H9 (cell line): ENCODE results near the gene ZCWPW1. TPM values are rescaled to one million over a fixed set of nuclear protein-coding genes. Genes with fewer than 3 reads are reported as not detected.

Source experiments
- DNase-seq: peaks from one replicate; pipeline ENCODE4 v3.0.0-alpha.2; 2017
- H2AFZ ChIP-seq: one replicate; pipeline ENCODE4 v1.6.1; 2013; ENCODE audit warnings: mild to moderate bottlenecking, low read length, control low read depth, moderate library complexity
- H2AK5ac ChIP-seq: 2 replicates; pipeline ENCODE4 v1.6.1; 2013; ENCODE audit warnings: low read length, control low read depth, mixed read lengths; ENCODE audit not compliant: insufficient read length
- H2BK120ac ChIP-seq: one replicate; pipeline ENCODE4 v1.6.1; 2013; ENCODE audit warnings: low read depth, mild to moderate bottlenecking, low read length, control low read depth, inconsistent platforms; ENCODE audit not compliant: poor library complexity, severe bottlenecking
- H2BK12ac ChIP-seq: 2 replicates; pipeline ENCODE4 v1.6.1; 2013; ENCODE audit warnings: low read length, control low read depth, mixed read lengths, low read depth; ENCODE audit not compliant: insufficient read length
- H2BK15ac ChIP-seq: 2 replicates; pipeline ENCODE4 v1.6.1; 2013; ENCODE audit warnings: low read depth, low read length, control low read depth
- H2BK20ac ChIP-seq: one replicate; pipeline ENCODE4 v1.6.1; 2013; ENCODE audit warnings: low read depth, mild to moderate bottlenecking, low read length, control low read depth, inconsistent platforms; ENCODE audit not compliant: poor library complexity, severe bottlenecking
- H2BK5ac ChIP-seq: 2 replicates; pipeline ENCODE4 v1.6.1; 2013; ENCODE audit warnings: low read length, control low read depth, mixed read lengths; ENCODE audit not compliant: insufficient read length
- H3K14ac ChIP-seq: 2 replicates; pipeline ENCODE4 v1.6.1; 2013; ENCODE audit warnings: low read length, control low read depth; ENCODE audit not compliant: insufficient read depth
- H3K18ac ChIP-seq: 2 replicates; pipeline ENCODE4 v1.6.1; 2013; ENCODE audit warnings: low read depth, mild to moderate bottlenecking, mixed read lengths, low read length, control low read depth; ENCODE audit not compliant: insufficient read length
- H3K23ac ChIP-seq: 2 replicates; pipeline ENCODE4 v1.6.1; 2013; ENCODE audit warnings: low read length, control low read depth, mixed read lengths, low read depth; ENCODE audit not compliant: insufficient read length
- H3K23me2 ChIP-seq: 2 replicates; pipeline ENCODE4 v1.6.1; 2013; ENCODE audit warnings: low read depth, mild to moderate bottlenecking, mixed read lengths, low read length, control low read depth; ENCODE audit not compliant: insufficient read length, poor library complexity, severe bottlenecking
- H3K27ac ChIP-seq: 2 replicates; pipeline ENCODE4 v1.5.1; 2013; ENCODE audit warnings: low read length, control low read depth, mixed read lengths, low read depth; ENCODE audit not compliant: insufficient read length
- H3K27me3 ChIP-seq: 2 replicates; pipeline ENCODE4 v1.6.1; 2013; ENCODE audit warnings: low read length, control low read depth, inconsistent platforms; ENCODE audit not compliant: insufficient read depth
- H3K4ac ChIP-seq: 2 replicates; pipeline ENCODE4 v1.6.1; 2013; ENCODE audit warnings: low read depth, mild to moderate bottlenecking, control low read depth, inconsistent platforms, low read length, moderate library complexity
- H3K4me1 ChIP-seq: 2 replicates; pipeline ENCODE4 v1.6.1; 2013; ENCODE audit warnings: low read length, control low read depth, inconsistent platforms; ENCODE audit not compliant: insufficient read depth
- H3K4me2 ChIP-seq: 2 replicates; pipeline ENCODE4 v1.6.1; 2013; ENCODE audit warnings: low read length, control low read depth, mixed read lengths; ENCODE audit not compliant: insufficient read length, insufficient read depth
- H3K56ac ChIP-seq: 2 replicates; pipeline ENCODE4 v1.6.1; 2013; ENCODE audit warnings: low read depth, mild to moderate bottlenecking, mixed read lengths, low read length, control low read depth; ENCODE audit not compliant: insufficient read length
- H3K79me1 ChIP-seq: 2 replicates; pipeline ENCODE4 v1.6.1; 2013; ENCODE audit warnings: low read depth, mild to moderate bottlenecking, moderate library complexity, low read length, control low read depth, inconsistent platforms; ENCODE audit not compliant: insufficient read depth, poor library complexity, severe bottlenecking
- H3K79me2 ChIP-seq: 2 replicates; pipeline ENCODE4 v1.6.1; 2013; ENCODE audit warnings: low read length, control low read depth, inconsistent platforms; ENCODE audit not compliant: insufficient read depth
- H3K9ac ChIP-seq: 2 replicates; pipeline ENCODE4 v1.6.1; 2013; ENCODE audit warnings: low read length, control low read depth, mixed read lengths; ENCODE audit not compliant: insufficient read length; ENCODE audit errors: extremely low read depth
- H3K9me3 ChIP-seq: one replicate; pipeline ENCODE4 v1.6.1; 2013; ENCODE audit warnings: low read depth, low read length, inconsistent platforms; ENCODE audit not compliant: control insufficient read depth
- H3T11ph ChIP-seq: one replicate; pipeline ENCODE4 v1.6.1; 2013; ENCODE audit warnings: mild to moderate bottlenecking, low read length, control low read depth, inconsistent platforms
- H4K20me1 ChIP-seq: one replicate; pipeline ENCODE4 v1.6.1; 2013; ENCODE audit not compliant: control insufficient read depth, insufficient read length, insufficient read depth
- H4K5ac ChIP-seq: 2 replicates; pipeline ENCODE4 v1.6.1; 2013; ENCODE audit warnings: low read depth, mild to moderate bottlenecking, mixed read lengths, low read length, control low read depth; ENCODE audit not compliant: insufficient read length
- H4K8ac ChIP-seq: replicated peaks from 2 replicates; pipeline ENCODE4 v1.6.1; 2013; ENCODE audit warnings: low read length, control low read depth, mixed read lengths, low read depth; ENCODE audit not compliant: insufficient read length
- H4K91ac ChIP-seq: 2 replicates; pipeline ENCODE4 v1.6.1; 2013; ENCODE audit warnings: low read depth, mild to moderate bottlenecking, moderate library complexity, mixed read lengths, low read length, control low read depth; ENCODE audit not compliant: insufficient read length
- H3K27ac Mint-ChIP-seq, 3 experiments: 2 replicates in 2 of 3; 3 replicates in 1 of 3; pipeline ENCODE4 v1.8.0; 2020 to 2021; ENCODE audit warnings: mixed read lengths in 3 of 3, mild to moderate bottlenecking in 1 of 3, moderate library complexity in 1 of 3
- H3K27me3 Mint-ChIP-seq: 2 replicates; pipeline ENCODE4 v1.8.0; 2021; ENCODE audit warnings: low read depth, mild to moderate bottlenecking, moderate library complexity, mixed read lengths
- H3K36me3 Mint-ChIP-seq, 3 experiments: 2 replicates in 2 of 3; 3 replicates in 1 of 3; pipeline ENCODE4 v1.8.0; 2020 to 2021; ENCODE audit warnings: low read depth in 3 of 3, mixed read lengths in 3 of 3; ENCODE audit not compliant: insufficient read depth in 1 of 3
- H3K4me1 Mint-ChIP-seq, 2 experiments: 2 replicates each; pipeline ENCODE4 v1.8.0; 2020; ENCODE audit warnings: mixed read lengths in 2 of 2
- H3K4me3 Mint-ChIP-seq, 2 experiments: 2 replicates in 1 of 2; 3 replicates in 1 of 2; pipeline ENCODE4 v1.8.0; 2020 to 2021; ENCODE audit warnings: mild to moderate bottlenecking in 2 of 2, mixed read lengths in 2 of 2, moderate library complexity in 1 of 2
- H3K9me3 Mint-ChIP-seq, 2 experiments: 2 replicates in 1 of 2; 3 replicates in 1 of 2; pipeline ENCODE4 v1.8.0; 2020; ENCODE audit warnings: mild to moderate bottlenecking in 2 of 2, mixed read lengths in 2 of 2, moderate library complexity in 1 of 2
- CTCF ChIP-seq: fragments of 200-600 bp; sonication (generic); conservative IDR thresholded peaks from 3 replicates; pipeline ENCODE4 v1.8.0; 2021; ENCODE audit warnings: antibody characterized with exemption, mild to moderate bottlenecking
- WGBS: extraction: QIAGEN DNeasy Blood & Tissue Kit; methylation state at CpG from one replicate; pipeline ENCODE4 v1.1.7; 2013; ENCODE audit warnings: missing lambda C conversion rate, low lambda C conversion rate, mixed read lengths; ENCODE audit not compliant: insufficient read length; ENCODE audit errors: extremely low coverage; 5-methylcytosine and 5-hydroxymethylcytosine counted together
- total RNA-seq: library from RNA; stranded (reverse); gene quantifications from 2 replicates; pipeline ENCODE4 v1.2.1, GENCODE V29; 2021

Gene ZCWPW1
- total RNA-seq, 1 experiment from 2014 or later, result 1.1 TPM

- Histone ChIP-seq H3K23ac (no peak overlapping the region), H3K79me2 (no peaks in the 10 kb centered on the region), H4K8ac (no peak overlapping the region), H2BK15ac (no peak overlapping the region), H2AK5ac (no peak overlapping the region), H3K9me3 (no peaks in the 10 kb centered on the region), H2AFZ (no peak overlapping the region), H3K14ac (no peak overlapping the region), H3T11ph (no peak overlapping the region), H3K4ac (no peak overlapping the region), H3K27me3 (no peaks in the 10 kb centered on the region), H2BK20ac (no peak overlapping the region), H4K20me1 (no peaks in the 10 kb centered on the region), H3K23me2 (peaks cover 2% of the 10 kb centered on the region), H3K56ac (no peak overlapping the region), H2BK5ac (no peak overlapping the region), H4K5ac (no peak overlapping the region), H4K91ac (no peak overlapping the region), H3K27ac (no peak overlapping the region), H3K9ac (no peak overlapping the region), H3K4me1 (no peaks in the 10 kb centered on the region), H2BK120ac (no peak overlapping the region), H3K79me1 (no peaks in the 10 kb centered on the region), H3K4me2 (no peak overlapping the region), H3K18ac (no peak overlapping the region), H2BK12ac (no peak overlapping the region)
- Mint-ChIP-seq H3K4me1 (peaks cover 20 to 42% of the 10 kb centered on the region in 2 experiments), H3K27me3 (peaks cover 27% of the 10 kb centered on the region), H3K4me3 (no peak overlapping the region), H3K9me3 (no peaks in the 10 kb centered on the region), H3K36me3 (no peaks in the 10 kb centered on the region), H3K27ac (no peak overlapping the region)
- DNase-seq, result no peak
- WGBS, result no CpG with 5 or more reads among the region's 2 CpGs
- no peak for TF ChIP-seq CTCF
These were observed 34.4 kb downstream of the ZCWPW1 start for GRCh38 chr7:100394077-100394476.
